ENCODE results near the gene CRYZL1. TPM values are rescaled to one million over a fixed set of nuclear protein-coding genes. Genes with fewer than 3 reads are reported as not detected.

Gene CRYZL1
- polyA plus RNA-seq, 1 experiment: 58.4 TPM

GRCh38 chr21:33651965-33652680 lies 10.6 kb upstream of the CRYZL1 start:
- Histone ChIP-seq H3K9me3 (ENCODE audit: control insufficient read depth, insufficient read depth, low read length) (no peaks in the 10 kb centered on the region), H3K4me3 (ENCODE audit: low read depth, low read length) (no peak overlapping the region), H3K27me3 (ENCODE audit: control insufficient read depth, insufficient read depth, low read length) (no peaks in the 10 kb centered on the region), H3K27ac (ENCODE audit: low read depth, low read length) (no peak overlapping the region)
- CTCF ChIA-PET: interaction anchor here (1.1 kb wide), 1 partner anchor 46 kb away, joined by 4 read pairs; no protein-coding TSS in a partner anchor
- no peak for TF ChIP-seq CTCF (IDR thresholded peaks at IDR 0.05; ENCODE audit: low read depth, low read length)
- no peak for DNase-seq (ENCODE audit: low read depth, low spot score)
- POLR2A ChIA-PET: no interaction called here

- H3K9me3 ChIP-seq (ENCODE audit: control insufficient read depth, insufficient read depth, low read length): no peaks in the 10 kb centered on the region
- H3K27ac ChIP-seq (ENCODE audit: low read depth, low read length): peak overlapping the region; percentile 40
- H3K27me3 ChIP-seq (ENCODE audit: control insufficient read depth, insufficient read depth, low read length): no peaks in the 10 kb centered on the region
- ChIA-PET CTCF (interaction anchor here (0.7 to 1.1 kb wide), 3 partner anchors 45 to 244 kb away, joined by 3 to 4 read pairs (median 3); no protein-coding TSS in a partner anchor), POLR2A (no interaction called here)
- DNase-seq (ENCODE audit: low read depth, low spot score): no peak
- H3K4me3 ChIP-seq (ENCODE audit: low read depth, low read length): no peak overlapping the region
- no peak for TF ChIP-seq CTCF (IDR thresholded peaks at IDR 0.05; ENCODE audit: low read depth, low read length)
Observed at GRCh38 chr21:33650929-33651509, 9.5 kb upstream of the CRYZL1 start.

- Histone ChIP-seq H3K27me3 (ENCODE audit: control insufficient read depth, insufficient read depth, low read length) (no peaks in the 10 kb centered on the region), H3K4me3 (ENCODE audit: low read depth, low read length) (no peak overlapping the region), H3K27ac (ENCODE audit: low read depth, low read length) (no peak overlapping the region), H3K9me3 (ENCODE audit: control insufficient read depth, insufficient read depth, low read length) (no peaks in the 10 kb centered on the region)
- TF ChIP-seq CTCF (IDR thresholded peaks at IDR 0.05; ENCODE audit: low read depth, low read length): no peak
- no peak for DNase-seq (ENCODE audit: low read depth, low spot score)
- CTCF ChIA-PET: interaction anchor here (1.0 kb wide), 1 partner anchor 84 kb away, joined by 3 read pairs; no protein-coding TSS in a partner anchor
- POLR2A ChIA-PET: no interaction called here
Observed at GRCh38 chr21:33650230-33650629, 8.7 kb upstream of the CRYZL1 start.

- Histone ChIP-seq H3K4me3 (ENCODE audit: low read depth, low read length) (no peak overlapping the region), H3K9me3 (ENCODE audit: control insufficient read depth, insufficient read depth, low read length) (no peaks in the 10 kb centered on the region), H3K27ac (ENCODE audit: low read depth, low read length) (no peak overlapping the region), H3K27me3 (ENCODE audit: control insufficient read depth, insufficient read depth, low read length) (no peaks in the 10 kb centered on the region)
- no peak for DNase-seq (ENCODE audit: low read depth, low spot score)
- CTCF ChIA-PET: no interaction called here
- POLR2A ChIA-PET: no interaction called here
- no peak for TF ChIP-seq CTCF (IDR thresholded peaks at IDR 0.05; ENCODE audit: low read depth, low read length)
Observed at GRCh38 chr21:33648555-33648954, 7.0 kb upstream of the CRYZL1 start.

- Histone ChIP-seq H3K9me3 (ENCODE audit: control insufficient read depth, insufficient read depth, low read length) (no peaks in the 10 kb centered on the region), H3K27me3 (ENCODE audit: control insufficient read depth, insufficient read depth, low read length) (no peaks in the 10 kb centered on the region), H3K4me3 (ENCODE audit: low read depth, low read length) (no peak overlapping the region), H3K27ac (ENCODE audit: low read depth, low read length) (no peak overlapping the region)
- POLR2A ChIA-PET: no interaction called here
- no peak for DNase-seq (ENCODE audit: low read depth, low spot score)
- no peak for TF ChIP-seq CTCF (IDR thresholded peaks at IDR 0.05; ENCODE audit: low read depth, low read length)
- CTCF ChIA-PET: no interaction called here
Observed at GRCh38 chr21:33647587-33647986, 6.0 kb upstream of the CRYZL1 start.

Data from AG04450 (cell line).